WERI-Rb-1 (cell line): Measurements from ENCODE around the gene SLC35B2.

Experiments
- DNase-seq: peaks from one replicate; pipeline ENCODE4 v3.0.0-alpha.2; 2020
- H3K27ac ChIP-seq: fragments of 250-450 bp; sonication (Bioruptor Pico); 2 replicates; pipeline ENCODE4 v1.5.1; 2020; ENCODE audit warnings: mild to moderate bottlenecking, moderate library complexity
- H3K27me3 ChIP-seq: fragments of 250-450 bp; sonication (Bioruptor Pico); 2 replicates; pipeline ENCODE4 v1.5.1; 2021; ENCODE audit warnings: mild to moderate bottlenecking, low read depth, moderate library complexity; ENCODE audit not compliant: insufficient read depth, severe bottlenecking
- H3K36me3 ChIP-seq: fragments of 250-450 bp; sonication (Bioruptor Pico); 2 replicates; pipeline ENCODE4 v1.5.1; 2020; ENCODE audit warnings: mild to moderate bottlenecking, moderate library complexity
- H3K4me3 ChIP-seq: 2 replicates; pipeline ENCODE4 v1.5.1; 2011; ENCODE audit warnings: low read depth, mild to moderate bottlenecking, control low read depth, low read length
- H3K9me3 ChIP-seq: fragments of 250-450 bp; sonication (Bioruptor Pico); 2 replicates; pipeline ENCODE4 v1.5.1; 2021; ENCODE audit warnings: mild to moderate bottlenecking, moderate library complexity; ENCODE audit not compliant: severe bottlenecking
- TF ChIP-seq, protein P1 (sequence below): IDR thresholded peaks from 2 replicates; pipeline ENCODE4 v1.5.1; 2011; ENCODE audit warnings: low read depth, mild to moderate bottlenecking, control low read depth, inconsistent platforms, low read length

SLC35B2 gene

DNA sequence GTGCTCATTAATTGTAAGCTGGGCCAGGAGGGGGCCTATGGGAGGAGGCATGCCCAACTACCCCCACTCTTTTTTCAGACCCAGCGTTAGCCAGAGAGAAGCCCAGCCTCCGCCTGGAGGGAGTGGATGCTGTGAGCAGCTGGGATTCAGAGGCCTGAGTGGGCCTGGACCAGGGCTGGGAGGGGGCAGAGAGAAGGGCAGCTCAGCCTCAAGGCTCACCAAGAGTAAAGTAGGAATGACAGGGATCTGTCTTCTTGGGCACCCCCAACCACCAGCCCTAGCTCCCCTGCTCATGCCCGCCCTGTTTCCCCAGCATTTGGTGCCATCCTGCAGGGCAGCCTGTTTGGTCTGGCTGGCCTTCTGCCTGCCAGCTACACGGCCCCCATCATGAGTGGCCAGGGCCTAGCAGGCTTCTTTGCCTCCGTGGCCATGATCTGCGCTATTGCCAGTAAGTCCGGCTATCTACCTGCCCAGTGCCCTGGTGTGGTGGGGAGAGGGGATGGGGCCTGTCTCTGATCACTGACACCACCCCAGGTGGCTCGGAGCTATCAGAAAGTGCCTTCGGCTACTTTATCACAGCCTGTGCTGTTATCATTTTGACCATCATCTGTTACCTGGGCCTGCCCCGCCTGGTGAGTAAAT is 27.2 kb downstream of the SLC35B2 start:
- H3K9me3 ChIP-seq = no peaks in the 10 kb centered on the region
- H3K36me3 ChIP-seq = peaks cover 87% of the 10 kb centered on the region
- no peak for DNase-seq
- TF ChIP-seq, protein P1, sequence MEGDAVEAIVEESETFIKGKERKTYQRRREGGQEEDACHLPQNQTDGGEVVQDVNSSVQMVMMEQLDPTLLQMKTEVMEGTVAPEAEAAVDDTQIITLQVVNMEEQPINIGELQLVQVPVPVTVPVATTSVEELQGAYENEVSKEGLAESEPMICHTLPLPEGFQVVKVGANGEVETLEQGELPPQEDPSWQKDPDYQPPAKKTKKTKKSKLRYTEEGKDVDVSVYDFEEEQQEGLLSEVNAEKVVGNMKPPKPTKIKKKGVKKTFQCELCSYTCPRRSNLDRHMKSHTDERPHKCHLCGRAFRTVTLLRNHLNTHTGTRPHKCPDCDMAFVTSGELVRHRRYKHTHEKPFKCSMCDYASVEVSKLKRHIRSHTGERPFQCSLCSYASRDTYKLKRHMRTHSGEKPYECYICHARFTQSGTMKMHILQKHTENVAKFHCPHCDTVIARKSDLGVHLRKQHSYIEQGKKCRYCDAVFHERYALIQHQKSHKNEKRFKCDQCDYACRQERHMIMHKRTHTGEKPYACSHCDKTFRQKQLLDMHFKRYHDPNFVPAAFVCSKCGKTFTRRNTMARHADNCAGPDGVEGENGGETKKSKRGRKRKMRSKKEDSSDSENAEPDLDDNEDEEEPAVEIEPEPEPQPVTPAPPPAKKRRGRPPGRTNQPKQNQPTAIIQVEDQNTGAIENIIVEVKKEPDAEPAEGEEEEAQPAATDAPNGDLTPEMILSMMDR = no peak
- H3K27me3 ChIP-seq = no peaks in the 10 kb centered on the region
- H3K4me3 ChIP-seq = no peak overlapping the region
- H3K27ac ChIP-seq = no peak overlapping the region

DNA sequence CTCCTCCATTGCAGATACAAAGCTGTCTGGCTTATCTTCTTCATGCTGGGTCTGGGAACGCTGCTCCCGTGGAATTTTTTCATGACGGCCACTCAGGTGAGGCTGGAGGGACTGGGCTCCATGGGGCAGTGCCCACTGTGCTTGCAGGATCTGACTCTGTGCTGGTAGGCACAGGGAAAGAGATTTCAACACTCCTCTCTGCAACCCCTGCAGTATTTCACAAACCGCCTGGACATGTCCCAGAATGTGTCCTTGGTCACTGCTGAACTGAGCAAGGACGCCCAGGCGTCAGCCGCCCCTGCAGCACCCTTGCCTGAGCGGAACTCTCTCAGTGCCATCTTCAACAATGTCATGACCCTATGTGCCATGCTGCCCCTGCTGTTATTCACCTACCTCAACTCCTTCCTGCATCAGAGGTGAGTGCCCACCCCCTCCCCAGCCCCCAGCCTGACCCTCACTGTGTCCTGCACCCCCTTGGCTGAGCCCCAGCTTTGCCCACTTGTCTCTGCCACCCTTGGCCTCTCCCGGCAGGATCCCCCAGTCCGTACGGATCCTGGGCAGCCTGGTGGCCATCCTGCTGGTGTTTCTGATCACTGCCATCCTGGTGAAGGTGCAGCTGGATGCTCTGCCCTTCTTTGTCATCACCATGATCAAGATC is 27.8 kb downstream of the SLC35B2 start:
- DNase-seq = peak; percentile 4
- Histone ChIP-seq H3K4me3 (no peak overlapping the region), H3K27ac (no peak overlapping the region), H3K36me3 (peaks cover 80% of the 10 kb centered on the region), H3K9me3 (no peaks in the 10 kb centered on the region), H3K27me3 (no peaks in the 10 kb centered on the region)
- TF ChIP-seq, protein P1 = no peak

DNA sequence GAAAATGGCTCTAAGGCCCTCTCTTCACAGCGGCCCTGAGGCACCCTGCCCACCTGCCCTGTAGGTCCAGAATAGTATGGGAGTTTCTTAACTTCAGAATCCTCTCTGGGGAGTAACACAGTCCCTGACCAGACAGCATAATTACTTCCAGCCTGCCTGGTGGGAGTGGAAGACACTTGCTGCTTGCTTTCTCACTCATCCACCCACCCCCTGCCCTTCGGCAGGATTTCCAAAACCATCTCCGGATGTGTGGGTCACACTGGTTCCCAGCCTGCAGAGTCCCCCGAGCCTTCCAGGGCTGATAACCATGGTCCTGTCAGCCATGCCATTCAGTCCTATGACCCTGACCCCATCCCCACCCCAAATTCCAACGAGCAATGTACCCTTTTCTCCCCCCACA is 28.5 kb downstream of the SLC35B2 start:
- H3K27ac ChIP-seq = no peak overlapping the region
- no peaks in the 10 kb centered on the region for H3K27me3 ChIP-seq
- peak; percentile 4 for DNase-seq
- H3K36me3 ChIP-seq = peaks cover 74% of the 10 kb centered on the region
- no peak overlapping the region for H3K4me3 ChIP-seq
- TF ChIP-seq, protein P1 = no peak
- H3K9me3 ChIP-seq = no peaks in the 10 kb centered on the region

DNA sequence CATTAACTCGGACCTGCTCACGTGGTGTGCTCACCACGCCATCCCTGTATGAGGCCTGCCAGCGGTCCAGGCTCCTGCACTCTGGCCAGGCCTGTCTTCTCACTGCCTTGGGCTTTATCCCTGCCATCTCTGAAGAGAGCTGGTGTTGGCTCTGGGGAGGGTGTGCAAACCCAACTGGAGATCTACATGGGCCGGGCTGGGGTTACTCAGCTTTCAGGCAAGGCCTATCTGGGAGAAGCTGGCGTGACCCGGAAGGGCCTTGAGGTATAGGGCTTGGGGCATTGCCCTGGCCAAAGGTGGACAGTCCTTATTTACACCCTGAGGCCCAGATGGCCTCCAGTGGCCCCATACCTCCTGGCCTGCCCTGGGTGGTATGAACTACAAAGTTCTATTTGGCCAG is 28.9 kb downstream of the SLC35B2 start:
- TF ChIP-seq, protein P1 = no peak
- DNase-seq = no peak
- no peak overlapping the region for H3K4me3 ChIP-seq
- no peak overlapping the region for H3K27ac ChIP-seq
- H3K9me3 ChIP-seq = no peaks in the 10 kb centered on the region
- peaks cover 69% of the 10 kb centered on the region for H3K36me3 ChIP-seq
- no peaks in the 10 kb centered on the region for H3K27me3 ChIP-seq

DNA sequence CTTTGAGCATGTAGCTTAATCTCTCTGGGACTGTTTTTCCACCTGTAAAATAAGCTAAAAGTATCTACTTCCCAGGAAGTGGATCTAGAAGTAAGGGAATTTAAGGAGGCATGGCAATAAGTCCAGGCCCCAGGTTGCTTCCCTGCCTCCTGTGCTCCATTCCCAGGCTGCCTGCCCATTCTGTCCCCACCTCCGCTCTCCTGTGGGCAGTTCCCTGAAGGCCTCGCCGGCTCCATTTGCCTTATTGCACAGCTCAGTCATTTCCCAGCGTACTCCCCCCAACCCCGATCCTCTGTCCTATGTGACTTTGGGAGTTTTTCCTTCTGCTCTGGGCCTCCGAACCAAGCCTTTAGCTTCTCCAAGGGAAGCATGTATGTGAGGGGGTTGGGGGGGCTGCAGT is 29.3 kb downstream of the SLC35B2 start:
- Histone ChIP-seq H3K27ac (no peak overlapping the region), H3K4me3 (no peak overlapping the region)

More for the DNA sequence above, 29.3 kb downstream of the SLC35B2 start:
- no peak for DNase-seq
- Histone ChIP-seq H3K9me3 (no peaks in the 10 kb centered on the region), H3K27me3 (no peaks in the 10 kb centered on the region), H3K36me3 (peaks cover 65% of the 10 kb centered on the region)
- TF ChIP-seq, protein P1 = no peak
